NCI-H1105 (cell line): Measurements from ENCODE around the gene OPTC.
"Not testable (repeated sequence)": the region's sequence is repeated elsewhere in the genome, so short reads cannot be mapped to it uniquely, and the experiment has no call there.

Experiments
- DNase-seq: peaks from one replicate; lab custom pipeline; 2025; lab: John Stamatoyannopoulos, UW

OPTC gene

GRCh38 chr1:203465146-203465798, 28.7 kb upstream of the OPTC start:
- DNase-seq: no peak

- no peak for DNase-seq
These were observed 28.0 kb upstream of the OPTC start for GRCh38 chr1:203465948-203466347.

DNA sequence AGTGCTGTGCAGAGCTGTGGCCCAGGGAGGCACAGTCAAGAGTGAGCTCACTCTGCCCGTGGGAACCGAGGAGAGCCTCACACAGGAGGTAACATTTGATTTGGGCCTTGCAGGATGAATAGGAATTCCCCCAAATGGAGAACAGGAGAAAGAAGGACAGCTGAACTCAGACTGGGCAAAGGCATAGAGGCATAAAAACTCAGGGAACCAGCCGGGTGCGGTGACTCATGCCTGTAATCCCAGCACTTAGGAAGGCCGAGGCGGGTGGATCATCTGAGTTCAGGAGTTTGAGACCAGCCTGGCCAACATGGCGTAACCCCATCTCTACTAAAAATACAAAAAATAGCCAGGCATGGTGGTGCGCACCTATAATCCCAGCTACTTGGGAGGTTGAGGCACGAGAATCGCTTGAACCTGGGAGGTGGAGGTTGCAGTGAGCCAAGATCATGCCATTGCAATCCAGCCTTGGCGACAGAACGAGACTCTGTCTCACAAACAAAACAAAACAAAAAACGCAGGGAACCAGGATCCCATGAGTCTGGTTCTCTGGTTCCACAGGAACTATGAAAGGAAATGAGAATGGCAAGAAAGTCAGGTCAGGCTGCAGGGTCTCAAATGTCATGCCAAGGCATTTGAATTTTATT, 26.9 kb upstream of the OPTC start:
- not testable (repeated sequence) for DNase-seq

GRCh38 chr1:203467550-203467921, 26.4 kb upstream of the OPTC start:
- no peak for DNase-seq

GRCh38 chr1:203468326-203468725, 25.6 kb upstream of the OPTC start:
- no peak for DNase-seq

DNA sequence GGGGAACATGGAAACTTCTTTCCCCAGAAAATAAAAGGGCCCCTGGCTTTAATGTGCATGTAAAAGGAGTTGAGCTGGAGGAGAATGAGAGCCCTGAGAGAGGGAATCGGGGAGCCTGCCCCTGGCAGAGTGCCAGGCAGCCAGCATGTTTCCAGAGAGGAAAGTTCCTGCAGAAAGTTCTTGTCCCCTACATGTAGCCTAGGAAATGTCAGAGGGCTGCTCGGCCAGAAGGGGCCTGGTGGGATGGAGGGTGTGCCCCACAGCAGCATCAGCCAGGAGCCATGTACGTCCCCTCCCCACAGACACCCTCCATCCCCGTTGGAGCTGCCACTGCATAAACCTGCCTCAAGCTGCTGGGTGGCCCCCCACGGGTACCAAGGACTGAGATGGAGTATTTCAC, 23.7 kb upstream of the OPTC start:
- DNase-seq: no peak

DNA sequence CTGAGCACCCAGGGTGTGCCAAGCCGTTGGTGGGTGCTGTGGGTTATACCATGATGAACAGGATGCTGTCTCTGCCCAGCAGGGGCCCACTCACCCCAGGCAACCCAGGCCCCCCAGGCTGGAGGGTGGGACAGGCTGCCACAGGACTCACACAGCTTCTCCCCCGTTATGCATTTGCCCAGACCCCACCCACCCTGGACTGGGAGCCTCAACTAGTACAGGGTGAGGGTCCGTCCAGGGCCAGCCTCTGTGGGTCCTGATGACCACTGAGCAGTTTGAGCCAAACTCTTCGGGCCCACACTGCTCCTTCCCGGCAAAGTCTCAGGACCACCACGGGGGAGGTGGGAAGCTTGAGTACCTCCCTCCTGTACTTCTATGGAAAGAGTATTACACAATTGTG, 22.1 kb upstream of the OPTC start:
- no peak for DNase-seq

- DNase-seq: no peak
These were observed 20.7 kb upstream of the OPTC start for GRCh38 chr1:203473281-203473680.

DNA sequence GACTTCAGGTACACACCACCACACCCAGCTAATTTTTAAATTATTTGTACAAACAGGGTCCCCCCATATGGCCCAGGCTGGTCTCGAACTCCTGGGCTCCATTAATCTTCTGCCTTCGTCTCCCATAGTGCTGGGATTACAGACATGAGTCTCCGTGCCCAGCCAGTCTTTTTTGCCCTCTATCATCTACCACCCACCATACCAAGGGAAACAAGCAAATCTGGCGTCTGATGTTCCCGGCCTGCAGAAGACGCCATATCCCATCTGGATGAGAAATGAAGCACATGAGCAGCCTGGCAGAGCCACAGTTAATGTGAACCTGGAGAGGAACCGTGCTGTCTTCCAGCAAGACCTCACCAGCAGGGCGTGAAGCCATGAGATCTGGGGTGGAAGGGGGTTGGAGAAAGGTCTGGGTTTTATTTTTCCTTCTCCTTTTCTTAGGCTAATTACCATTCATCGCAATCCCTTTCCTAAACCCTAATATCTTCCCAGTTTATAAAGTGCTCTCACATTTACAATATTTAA, 20.1 kb upstream of the OPTC start:
- DNase-seq: no peak

GRCh38 chr1:203475012-203475981, 18.7 kb upstream of the OPTC start, which contains the start of gene PRELP:
Gene PRELP, plus strand, starts transcription at chr1:203475806. Its CDS starts 7,379 bp downstream, at chr1:203483185.
- peak; percentile 48 for DNase-seq

- no peak for DNase-seq
These were observed 17.6 kb upstream of the OPTC start for GRCh38 chr1:203476216-203476814.

DNA sequence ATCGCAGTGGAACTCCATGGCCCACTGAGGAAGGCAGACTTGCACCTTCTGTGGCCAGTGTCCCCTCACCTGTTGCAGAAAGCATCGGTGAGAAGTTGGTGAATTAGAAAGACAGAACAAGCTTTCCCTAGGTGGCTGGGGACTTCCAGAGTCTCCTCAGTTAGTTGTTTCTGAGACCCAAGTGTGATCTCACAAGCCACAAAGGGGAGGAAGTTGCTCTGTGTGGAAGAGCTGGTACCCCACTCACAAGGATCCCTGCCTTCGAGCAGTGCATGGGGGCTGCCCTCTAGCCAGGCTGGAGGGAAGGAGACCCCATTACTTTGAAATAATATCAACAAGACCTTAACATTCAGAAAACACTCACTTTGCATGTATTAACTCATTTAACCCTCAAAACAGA, 16.2 kb upstream of the OPTC start:
- no peak for DNase-seq

DNA sequence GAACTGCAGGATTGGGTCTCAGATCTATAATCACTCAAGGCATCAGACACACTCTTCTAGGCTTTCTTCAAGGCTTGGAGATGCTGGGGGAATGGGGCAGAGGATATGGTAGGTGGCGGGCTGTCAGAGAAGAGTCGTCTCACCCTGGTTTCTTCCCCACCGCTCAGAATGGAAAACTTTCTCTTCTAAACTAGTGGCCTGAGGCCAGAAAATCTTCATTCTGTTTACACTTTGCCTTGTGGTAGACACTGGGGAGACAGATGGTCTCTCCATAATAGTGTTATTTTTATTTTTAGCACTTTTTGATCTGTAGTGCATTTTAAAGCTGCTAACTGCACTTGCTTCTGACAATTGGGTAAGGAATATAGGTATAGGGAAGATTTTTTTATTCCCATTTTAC, 15.7 kb upstream of the OPTC start:
- DNase-seq: no peak

GRCh38 chr1:203478986-203479385, 15.0 kb upstream of the OPTC start:
- DNase-seq: no peak

DNA sequence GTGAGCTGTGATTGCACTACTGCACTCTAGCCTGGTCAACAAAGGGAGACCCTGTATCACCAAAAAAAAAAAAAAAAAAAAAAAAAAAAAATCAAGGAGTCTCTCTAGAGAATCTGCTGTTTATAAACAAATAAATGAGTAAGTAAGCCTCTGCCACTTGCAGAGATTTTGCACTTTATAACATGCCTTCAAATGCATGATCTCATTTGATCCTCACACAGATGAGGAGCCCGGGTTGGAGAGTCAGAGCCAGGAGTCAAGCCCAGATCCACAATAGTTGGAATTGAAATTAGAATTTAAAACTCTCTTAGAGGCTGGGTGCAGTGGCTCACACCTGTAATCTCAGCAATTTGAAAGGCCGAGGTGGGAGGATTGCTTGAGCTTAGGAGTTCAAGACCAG, 14.3 kb upstream of the OPTC start:
- DNase-seq: no peak

DNA sequence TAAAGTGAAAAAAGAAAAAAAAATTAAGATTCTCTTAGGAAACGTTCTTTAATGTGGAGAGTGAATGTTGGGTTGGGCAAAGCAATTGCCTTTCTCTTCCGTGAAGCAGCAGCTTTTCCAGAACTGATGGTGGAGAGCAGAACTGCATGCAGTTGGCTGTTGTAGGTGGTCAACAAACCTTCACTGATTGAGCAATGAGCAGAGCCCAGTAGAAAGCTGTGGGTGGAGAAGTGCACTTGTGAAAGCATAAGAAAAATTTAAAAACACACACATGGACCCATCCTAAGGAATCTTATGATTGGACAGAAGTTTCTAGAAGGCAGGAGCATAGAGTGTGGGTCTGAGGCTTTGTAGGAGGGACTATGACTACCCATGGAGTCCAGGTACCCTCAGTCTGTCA, 13.9 kb upstream of the OPTC start:
- no peak for DNase-seq

- peak; percentile 75 for DNase-seq
These were observed 13.3 kb upstream of the OPTC start for GRCh38 chr1:203480525-203481084.

- no peak for DNase-seq
These were observed 12.8 kb upstream of the OPTC start for GRCh38 chr1:203481196-203481595.

DNA sequence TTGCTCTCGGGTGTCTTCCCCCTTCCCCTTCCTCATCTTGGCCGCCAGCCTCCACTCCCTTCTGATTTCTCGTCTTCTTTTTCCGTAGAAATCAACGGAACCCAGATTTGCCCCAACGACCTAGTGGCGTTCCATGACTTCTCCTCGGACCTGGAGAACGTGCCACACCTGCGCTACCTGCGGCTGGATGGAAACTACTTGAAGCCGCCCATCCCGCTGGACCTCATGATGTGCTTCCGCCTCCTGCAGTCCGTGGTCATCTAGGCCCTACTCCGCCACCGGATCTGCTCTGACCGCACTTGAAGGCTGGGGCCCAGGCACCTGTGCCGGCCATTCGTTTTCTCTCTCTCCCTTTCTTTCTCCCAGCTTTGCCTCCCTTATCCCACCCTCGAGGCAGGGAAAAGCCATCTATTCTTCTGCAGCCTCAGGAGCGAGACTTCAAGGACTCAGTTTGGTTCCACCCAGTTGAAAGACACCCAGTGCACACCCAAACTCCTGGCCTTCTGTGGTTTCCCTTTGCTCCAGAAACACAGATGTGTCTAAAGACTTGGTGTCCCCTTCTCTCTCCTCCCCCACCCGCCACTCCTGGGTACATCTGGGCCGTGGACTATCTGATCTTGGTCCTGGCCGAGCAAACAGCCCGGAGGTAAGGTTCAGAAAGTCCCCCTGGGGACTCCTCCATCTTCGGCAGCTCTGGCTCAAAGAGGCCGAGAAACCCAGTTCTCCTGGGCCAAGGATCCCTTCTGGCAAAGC, 7.2 kb upstream of the OPTC start:
- DNase-seq: no peak

DNA sequence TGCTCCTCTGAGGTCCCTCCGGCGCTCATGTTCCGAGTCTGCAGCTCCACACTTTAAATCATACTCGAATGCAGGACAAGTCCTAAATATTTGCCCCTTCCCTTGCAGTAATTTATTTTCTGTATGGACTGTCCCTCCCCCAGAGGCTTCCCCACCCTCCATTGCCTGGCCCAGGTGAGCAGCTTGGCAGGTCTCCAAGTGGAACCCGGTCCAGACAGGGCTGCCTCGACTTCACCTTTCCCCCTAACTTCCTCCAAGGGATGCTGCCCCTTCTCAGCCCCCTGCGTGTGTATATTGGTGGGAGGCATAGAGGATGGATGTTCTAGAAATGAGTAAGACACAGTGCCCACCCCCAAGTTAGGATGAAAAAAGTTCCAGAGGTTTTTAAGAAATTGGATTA, 5.4 kb upstream of the OPTC start:
- no peak for DNase-seq

DNA sequence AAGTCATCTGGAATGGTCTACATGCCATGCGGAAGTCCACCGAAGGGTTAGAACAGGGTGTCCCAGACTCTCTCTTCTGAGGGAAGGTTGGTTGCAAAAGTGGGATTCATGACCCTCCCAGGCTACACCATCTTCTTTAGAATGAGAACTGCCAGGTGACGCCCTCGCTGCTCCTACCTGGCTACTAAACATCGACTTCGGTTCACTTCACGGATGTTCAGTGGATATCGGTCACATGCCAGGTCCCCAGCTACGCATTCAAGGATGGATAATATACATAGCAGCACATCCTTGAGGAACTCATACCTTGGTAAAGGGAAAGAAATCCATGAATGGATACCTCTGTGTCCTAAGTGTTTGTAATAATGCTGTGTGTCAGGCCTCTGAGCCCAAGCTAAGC, 3.3 kb upstream of the OPTC start:
- DNase-seq: no peak
